NCI-H2196 (cell line): Measurements from ENCODE around the gene ZYX.
"Not testable (repeated sequence)": the region's sequence is repeated elsewhere in the genome, so short reads cannot be mapped to it uniquely, and the experiment has no call there.

Experiments used
- DNase-seq: peaks from one replicate; lab custom pipeline; 2025; ENCODE audit not compliant: unreplicated experiment; lab: John Stamatoyannopoulos, UW

The ZYX gene

DNA sequence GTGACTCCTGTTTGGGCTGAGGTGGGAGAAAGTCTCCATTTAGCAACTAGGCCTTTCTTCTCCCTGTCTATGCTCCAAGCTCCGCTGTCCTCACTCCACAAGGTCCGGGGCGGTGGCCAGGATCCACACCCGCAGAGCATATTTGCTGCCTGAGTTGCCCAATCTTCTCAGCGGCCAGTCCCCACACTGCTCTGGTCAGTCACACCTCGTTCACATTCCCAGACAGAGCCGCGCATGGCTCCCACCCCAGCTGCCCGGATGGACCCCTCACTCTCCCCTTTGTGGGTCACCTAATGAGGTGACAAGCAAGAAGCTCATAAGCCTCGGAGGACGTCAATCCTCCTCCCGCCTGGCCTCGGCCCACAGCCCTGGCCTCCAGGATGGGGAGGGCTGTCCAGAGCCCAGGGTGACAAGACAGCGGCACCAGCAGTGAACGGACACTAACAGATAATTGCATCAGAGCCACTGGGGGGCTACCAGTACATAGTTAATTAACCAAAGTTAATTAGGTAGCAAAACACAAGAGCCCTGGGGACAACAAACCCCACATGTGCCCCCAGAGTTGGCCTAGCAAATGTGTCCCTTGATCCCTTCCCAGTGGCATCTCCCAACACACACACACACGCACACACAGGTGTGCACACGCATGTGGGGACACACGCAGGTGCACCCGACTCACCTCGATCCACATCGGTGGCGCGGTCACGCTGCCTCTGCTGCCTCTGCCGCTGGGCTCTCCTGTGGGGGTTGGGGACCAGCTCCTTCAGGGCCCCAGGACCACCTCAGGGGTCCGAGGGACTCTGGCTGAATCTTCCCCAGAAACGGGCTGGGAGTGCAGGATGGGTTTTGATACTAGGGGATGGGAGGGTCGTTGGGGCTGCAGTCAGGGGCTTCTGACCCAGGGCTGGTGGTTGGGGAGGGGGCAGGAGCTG, 15.7 kb downstream of the ZYX start:
- no peak for DNase-seq

GRCh38 chr7:143397710-143398530, 16.8 kb downstream of the ZYX start:
- no peak for DNase-seq

GRCh38 chr7:143398616-143399015, 17.5 kb downstream of the ZYX start:
- no peak for DNase-seq

GRCh38 chr7:143399151-143399550, 18.0 kb downstream of the ZYX start:
- DNase-seq, result no peak

DNA sequence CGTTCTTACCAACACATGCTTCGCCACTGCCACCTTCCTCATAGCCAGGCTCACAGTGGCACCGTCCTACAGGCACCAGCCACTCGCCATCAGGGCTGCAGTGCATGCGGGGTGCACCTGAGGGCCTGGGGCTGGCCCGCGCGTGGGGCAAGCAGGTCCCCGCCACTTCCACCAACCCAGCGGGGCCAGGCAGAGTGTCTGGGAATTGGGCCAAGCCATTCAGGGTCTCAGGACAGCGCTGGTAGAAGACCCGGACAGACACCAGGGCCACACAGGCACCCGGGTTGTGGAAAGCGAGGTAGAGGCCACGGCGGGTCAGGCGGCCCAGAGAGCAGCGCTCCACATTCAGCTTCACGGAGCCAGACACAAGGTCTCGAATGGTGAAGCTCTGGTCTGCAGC, 18.5 kb downstream of the ZYX start:
- DNase-seq, result no peak

GRCh38 chr7:143401265-143401664, 20.1 kb downstream of the ZYX start:
- DNase-seq, result no peak

GRCh38 chr7:143402233-143402632, 21.1 kb downstream of the ZYX start:
- not testable (repeated sequence) for DNase-seq

- no peak for DNase-seq
Observed at GRCh38 chr7:143405173-143406001, 24.2 kb downstream of the ZYX start.

- no peak for DNase-seq
Observed at GRCh38 chr7:143406002-143406357, 24.8 kb downstream of the ZYX start.

DNA sequence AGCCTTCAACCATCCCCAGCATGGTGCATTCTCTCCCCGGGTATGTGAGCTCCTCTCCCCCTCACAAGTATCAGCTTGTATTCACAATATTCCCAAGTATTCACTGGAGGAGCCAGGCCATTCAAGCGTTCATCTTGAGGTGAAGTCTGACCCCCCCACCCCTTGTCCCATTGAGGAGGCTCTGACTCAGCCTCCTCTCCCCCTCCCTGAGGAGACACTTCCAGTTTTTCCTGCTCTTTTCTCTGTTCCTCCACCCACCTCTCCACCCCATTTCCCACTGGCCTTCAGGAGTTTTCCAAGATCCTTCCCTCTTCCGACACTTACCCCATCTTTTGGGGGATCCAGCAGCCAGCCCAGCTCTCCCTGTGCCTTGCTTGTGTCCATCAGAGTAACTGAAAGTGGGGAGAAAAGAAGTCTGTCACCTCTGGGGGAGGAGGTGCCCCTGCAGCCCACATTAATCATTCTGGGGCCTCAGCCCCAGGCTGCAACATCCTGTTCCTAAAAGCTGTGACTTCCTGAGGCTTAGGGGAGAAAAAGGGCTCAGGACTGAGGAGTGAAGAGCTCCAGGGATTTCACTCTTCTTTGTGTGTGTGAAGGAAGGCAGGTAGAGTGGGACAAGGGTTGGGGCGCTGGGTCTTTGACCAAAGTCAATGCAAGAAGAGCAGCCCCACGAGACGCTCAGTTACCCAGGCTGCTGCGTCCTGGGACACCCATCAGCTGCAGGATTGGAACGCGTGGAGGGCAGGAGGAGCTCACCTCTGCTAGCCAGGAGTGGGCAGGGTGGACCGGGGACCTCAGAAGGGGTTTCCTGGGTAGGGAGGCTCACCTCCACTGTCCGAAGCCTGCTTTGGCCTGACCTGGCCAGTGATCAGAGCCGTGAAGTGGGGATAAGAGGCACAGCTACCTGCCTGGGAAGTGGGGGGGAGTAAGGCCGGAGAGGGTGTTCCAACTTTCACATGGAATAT, 26.4 kb downstream of the ZYX start:
- no peak for DNase-seq

DNA sequence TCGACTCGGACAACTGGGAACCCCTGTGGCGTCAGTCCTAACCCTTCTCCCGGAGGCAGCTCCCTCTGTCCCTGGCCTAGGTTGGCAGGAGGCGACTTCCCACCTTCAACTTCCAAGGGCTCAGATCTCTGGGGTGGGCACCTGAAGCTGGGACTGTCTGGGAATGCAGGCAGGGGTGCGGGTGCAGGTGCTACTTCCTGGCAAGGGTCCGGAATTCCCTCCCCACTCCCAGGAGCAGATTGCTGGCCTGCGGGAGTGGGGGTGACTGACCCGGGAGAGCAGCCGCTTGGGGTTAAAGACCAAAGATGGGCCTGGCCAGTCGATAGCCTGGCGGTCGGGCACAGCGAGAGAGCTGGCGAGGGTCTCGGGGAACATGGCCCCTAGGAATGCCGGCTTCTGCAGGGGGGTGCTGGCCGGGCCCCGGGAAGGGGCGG, 27.1 kb downstream of the ZYX start:
- no peak for DNase-seq

DNA sequence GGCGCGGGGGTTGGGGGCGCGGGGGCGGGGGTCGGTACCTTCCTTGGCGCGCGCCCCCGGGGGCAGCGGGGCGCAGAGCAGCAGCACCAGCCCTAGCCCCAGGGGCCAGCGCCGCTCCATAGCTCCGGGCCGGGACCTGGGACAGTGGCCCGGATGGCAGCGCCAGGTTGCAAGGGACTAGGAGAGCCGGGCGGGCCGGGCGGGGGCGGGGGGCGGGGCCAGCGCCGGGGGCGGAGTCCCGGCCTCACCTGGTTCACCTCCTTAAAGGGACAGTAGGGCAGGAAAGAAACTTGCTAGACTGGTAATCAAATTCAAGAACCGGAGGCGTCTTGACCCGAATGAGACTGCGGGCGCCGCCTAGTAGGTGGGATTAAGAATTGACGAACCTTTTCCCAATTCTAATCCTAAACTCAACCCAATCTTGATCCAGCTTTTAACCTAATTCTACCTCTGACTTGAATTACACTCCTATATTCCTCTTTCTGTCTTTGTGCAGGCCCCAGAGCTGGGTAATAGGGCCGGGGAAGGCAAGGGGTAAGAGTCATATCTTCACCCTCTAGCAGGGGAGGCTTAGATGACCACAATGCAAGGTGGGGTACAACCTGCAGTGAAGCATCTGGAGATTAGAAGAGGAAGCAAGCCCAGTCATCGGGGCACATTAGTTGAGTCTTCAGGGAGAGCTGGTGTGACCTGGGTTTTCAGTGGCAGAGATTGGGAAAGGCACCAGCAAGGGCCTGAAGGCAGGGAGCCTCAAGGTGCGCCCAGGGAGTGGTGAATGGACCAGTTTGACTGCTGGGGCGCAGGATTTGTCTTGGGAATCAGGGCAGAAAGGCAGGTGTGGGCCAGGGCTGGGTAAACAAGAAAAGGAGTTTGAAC, 27.8 kb downstream of the ZYX start, which contains the start of gene EPHA1:
Gene EPHA1, minus strand, starts transcription at position 171 of the 876 bp plus-strand sequence. Its CDS starts 51 bp downstream, at position 120.
- peak; percentile 71 for DNase-seq

DNA sequence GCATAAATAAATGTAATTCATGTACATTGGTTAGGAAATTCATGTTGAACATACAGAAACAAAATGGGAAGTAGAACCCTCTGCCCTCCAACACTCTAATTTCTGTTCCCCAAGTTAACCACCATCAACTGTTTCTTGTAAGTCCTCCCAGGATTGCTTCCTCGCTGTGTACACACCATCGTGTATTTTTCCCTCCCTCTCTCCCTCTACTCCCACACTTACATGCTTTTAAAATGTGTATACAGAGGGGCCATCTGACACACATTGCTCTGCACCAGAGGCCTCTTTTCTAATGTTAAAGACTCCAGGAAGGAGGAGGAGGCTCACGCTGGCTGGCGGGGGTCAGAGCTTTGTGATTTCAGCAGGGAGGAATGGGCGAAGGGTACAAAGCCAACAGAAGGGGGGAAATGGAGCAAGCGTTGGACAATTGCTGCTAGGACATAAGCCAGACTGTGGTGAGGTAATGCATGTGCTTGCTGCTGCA, 29.4 kb downstream of the ZYX start:
- no peak for DNase-seq

GRCh38 chr7:143411976-143412708, 31.0 kb downstream of the ZYX start:
- DNase-seq, result no peak

DNA sequence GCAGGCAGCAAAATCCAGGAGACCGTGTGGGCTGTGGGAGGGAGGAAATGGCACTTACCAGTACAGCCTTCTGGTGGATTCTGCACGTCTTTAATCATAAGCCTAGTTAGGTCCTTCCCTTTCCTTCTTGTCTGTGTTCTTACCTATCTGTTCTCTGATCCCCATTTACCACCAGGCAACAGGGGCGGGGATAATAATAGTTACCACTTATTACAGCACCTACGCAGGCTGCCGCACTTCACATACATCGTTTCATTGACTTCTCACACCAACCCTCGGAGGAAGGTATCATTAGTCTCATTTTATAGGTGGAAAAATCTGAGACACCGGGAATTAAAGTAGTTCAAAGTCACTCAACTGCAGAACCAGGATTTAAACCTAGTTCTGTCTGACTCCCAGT, 32.0 kb downstream of the ZYX start:
- no peak for DNase-seq

DNA sequence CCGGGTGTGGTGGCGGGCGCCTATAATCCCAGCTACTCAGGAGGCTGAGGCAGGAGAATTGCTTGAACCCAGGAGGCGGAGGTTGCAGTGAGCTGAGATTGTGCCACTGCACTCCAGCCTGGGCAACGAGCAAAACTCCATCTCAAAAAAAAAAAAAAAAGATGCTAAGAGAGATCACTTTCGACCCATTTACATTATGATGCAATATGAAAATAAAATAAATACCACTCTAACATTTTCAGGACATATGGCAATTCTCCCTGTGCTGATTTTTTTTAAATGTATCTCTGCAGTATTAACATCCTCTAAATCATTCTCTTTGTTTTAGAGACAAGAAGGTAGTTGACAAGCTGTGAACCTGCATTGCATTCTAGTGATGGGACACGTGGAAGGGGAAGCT, 34.1 kb downstream of the ZYX start:
- DNase-seq, result not testable (repeated sequence)

DNA sequence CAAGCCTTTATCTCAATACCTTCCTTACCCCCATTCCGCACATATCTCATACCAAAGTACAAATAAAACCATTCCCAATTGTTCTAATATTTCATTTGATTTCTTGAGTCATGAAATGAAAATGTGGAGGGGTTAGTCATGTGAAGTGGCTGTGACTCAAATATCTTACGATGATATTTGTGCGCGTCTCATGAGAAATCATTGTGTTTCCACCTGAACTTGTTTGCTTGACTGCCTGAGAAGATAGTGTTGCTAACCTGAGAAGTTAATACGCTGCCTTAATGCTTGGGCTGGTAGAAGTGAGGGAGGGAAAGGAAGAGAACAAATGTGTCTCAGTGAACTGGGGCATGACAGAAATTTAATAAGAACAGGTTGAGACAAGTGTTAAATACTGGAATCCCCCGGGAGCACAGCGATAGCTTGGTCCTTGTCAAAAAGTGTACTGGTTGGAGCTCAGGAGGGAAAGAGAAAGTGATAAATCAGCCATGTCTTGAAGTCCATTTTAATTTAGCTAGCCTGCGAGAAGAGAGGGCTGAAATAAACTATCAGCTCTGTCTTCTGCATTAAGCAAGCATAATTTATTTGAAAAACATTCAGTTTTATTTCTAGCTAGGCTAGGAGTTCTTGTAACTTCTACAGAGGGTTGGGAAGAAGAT, 34.7 kb downstream of the ZYX start:
- DNase-seq, result no peak
